ENCODE measurements around the gene DHX16.

Gene DHX16

DNA sequence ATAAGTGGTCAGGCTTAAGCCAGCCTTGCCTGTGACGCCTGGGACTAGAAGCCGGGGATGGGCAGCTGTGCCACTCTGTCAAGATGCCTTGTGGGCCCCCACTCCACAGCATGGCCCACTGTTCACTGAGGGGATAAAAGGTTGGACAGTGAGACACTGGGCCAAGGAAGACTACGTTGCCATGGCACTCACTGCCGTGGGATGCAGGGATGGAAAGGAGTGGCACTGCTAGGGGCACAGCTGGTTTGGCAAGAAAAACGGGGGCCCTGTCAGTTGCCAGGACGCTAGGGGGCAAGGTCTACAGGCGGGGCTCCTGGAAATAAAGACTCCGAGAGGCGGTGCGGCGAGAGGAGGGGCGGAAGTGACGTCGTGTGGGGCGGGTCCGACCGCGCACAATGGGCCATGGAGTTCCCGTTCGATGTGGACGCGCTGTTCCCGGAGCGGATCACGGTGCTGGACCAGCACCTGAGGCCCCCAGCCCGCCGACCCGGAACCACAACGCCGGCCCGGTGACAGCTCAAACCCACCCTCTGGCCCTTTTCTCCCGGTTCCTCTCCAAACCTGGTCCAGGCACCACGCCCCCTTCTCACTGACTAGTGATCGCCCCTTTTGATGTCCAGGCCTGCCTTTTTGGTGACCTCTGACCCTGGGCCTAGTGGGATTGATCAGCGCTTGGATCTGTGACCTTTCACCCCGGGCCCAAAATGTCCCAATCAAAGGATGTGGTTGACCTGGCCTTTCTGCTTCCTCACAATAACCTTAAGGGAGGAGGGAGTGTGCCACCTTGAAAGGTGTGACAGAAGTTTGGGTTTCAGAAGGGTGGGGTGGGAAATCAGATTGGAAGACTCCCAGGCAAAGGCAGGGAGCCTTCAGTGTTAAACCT is 46.1 kb downstream of the DHX16 start, which contains the start of gene ATAT1:
TSS of gene ATAT1 (plus strand) at position 391 of the 883 bp plus-strand sequence.
- DNase-seq (ENCODE audit: low spot score) = peak; percentile 86

DNA sequence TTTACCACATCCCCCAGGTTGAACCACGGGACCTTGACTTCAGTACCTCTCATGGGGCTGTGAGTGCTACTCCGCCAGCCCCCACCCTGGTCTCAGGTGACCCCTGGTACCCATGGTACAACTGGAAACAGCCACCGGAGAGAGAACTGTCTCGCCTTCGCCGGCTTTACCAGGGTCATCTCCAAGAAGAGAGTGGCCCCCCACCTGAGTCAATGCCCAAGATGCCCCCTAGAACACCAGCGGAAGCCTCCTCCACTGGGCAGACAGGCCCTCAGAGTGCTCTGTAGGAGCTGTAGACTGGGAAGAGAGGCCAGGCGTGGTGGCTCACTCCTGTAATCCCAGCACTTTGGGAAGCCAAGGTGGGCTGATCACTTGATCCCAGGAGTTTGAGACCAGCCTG is 47.3 kb downstream of the DHX16 start:
- no peak for DNase-seq (ENCODE audit: low spot score)

DNA sequence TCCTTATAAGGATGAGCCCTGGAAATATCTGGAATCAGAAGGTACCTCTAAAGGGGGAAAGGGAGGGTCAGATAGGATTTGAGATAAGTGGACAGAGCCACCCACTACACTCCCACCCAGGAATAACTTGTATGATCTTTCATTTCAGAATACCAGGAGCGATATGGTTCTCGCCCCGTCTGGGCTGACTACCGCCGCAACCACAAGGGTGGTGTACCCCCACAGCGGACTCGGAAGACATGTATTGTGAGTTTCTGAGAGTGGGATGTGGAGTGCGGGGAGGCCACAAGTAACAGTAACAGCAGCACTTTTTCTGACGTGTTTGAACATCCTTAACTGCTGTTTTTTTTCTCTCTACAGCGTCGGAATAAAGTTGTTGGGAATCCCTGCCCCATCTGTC is 53.2 kb downstream of the DHX16 start:
- DNase-seq (ENCODE audit: low spot score) = no peak

DNA sequence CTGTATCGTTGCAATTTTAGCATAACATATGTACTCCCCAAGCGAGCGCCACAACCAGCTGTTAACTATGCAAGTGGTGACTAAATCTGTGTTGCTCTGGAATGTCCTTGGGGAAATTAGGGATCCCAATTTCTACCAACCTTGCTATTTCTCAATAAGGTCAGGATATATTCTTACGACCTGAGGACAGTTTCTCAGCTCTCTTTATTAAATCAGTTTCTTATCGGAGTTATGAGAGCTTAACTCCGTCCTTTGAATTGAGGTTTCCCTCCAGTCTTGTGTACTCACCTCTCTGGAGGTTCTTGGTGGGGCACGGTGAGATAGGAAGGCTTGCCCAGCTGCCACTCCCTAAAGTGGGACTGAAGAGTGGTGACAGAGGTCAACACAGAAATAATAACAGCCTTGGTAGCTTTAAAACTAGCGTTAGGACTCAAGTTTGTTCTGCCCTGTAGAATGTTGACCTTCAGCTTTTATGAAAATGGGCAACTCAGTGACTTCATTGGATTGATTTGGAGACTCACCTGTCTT is 54.5 kb downstream of the DHX16 start:
- DNase-seq (ENCODE audit: low spot score) = no peak

DNA sequence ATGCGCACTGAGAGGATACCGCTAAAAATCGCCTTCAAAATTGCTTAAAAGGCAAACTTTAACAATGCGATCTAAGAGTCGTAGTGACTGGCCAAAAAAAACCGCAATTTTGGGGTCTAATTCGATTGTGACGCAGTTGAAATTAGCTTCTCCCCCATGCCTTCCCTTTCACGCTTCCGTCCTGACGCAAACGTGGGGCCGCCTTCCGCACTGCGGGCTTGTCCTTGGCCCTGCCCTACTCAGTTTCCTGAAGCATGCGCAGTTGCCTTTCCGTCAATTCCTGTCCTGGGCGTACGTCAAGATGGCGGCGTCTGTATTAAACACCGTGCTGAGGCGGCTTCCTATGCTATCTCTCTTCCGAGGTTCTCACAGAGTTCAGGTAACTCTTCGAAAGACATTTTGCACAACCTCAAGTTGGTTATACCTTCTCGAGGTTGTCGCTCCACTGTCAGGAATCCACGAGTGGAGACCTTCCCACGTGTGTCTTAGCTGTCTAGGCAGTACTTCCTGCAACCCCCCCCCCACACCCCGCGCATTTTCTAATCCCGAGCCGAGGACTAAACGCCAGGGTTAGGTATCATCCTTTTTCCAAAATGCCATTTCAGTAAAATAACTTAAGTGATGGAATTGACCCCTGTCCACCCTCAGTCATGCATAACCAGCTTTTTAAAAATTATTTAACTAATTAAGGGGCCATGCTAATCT is 55.1 kb downstream of the DHX16 start, which contains the start of gene MRPS18B:
TSS of gene MRPS18B (plus strand) at position 276 of the 705 bp plus-strand sequence. CDS start at position 302, 26 bp downstream.
- peak; percentile 99 for DNase-seq (ENCODE audit: low spot score)

DNA sequence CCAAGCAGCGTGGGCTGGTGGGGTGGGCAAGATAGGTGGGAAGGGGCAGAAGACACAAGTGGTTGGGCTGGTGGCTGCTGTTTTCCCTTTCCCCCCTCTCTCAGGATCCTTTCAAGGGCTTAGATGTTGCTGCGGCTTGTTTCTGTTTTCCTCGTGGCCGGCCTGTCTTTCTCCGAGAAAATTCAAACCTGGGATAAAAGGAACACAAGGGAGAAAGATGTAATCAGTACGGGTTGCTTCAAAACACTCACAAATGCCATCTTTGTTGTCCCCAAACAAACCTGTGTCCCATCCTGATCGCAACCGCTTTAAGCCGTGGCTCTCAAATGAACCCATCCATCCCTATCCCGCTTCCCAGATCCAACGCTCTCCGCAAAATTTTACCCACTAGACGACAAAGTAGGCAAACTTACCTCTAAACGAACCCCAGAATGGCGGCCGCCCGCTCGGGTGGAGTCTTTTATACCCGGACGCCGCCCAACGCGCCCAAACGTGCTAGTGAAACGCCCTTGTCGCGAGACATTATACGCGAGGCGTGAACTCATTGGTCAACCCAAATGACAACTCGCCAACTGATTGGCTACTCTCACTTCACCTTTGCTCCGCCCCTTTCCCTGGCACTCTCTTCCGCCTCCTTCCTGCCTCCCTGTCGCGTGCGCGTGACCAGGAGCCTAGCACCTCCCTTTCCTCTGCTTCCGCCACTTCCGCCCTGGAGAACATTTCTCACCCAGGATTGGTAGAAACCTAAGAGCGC is 55.8 kb downstream of the DHX16 start, which contains the start of gene PPP1R10:
TSS of gene PPP1R10 (minus strand) at position 433 of the 754 bp plus-strand sequence. CDS start 7,299 bp downstream, outside the sequence.
- DNase-seq (ENCODE audit: low spot score) = peak; percentile 100

DNA sequence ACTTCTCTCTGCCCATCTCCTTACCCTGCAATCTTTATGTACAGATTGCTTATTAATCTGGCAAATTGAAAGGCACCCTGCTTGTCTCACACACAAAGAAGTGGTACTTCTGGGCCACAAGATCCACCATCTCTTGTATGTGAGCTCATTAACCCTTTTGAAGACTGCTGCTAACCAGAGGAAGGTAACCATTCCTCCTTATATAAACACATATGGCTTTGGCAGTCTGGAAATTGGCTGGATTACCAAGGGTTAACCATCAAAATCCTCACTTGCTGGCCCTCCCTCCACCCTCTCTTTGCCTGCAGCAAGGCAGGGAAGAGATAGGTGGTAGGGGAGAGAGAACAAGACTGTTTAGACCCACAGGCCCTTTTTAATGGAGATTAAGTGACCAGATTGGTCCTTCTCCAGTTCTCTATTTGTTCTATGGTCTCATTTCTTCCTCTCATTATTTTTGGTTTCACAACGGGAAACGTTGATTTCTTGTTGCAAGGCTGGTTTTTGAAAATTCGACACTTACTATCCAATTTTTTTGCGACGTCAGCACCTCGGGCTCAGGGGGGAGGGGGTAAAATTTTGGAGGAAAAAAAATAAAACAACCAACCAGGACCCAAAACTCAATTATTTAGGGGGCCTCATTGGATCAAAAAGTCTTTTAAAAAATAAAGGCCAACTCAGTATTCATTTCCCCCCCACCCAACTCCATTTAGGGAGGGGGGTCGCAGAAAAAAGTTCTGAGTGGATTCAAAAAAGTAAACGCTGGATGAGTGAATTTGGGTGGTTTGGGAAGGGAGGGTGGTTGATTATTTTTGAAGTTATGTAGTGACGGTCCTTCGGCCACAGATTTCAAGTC is 56.6 kb downstream of the DHX16 start:
- DNase-seq (ENCODE audit: low spot score) = no peak

DNA sequence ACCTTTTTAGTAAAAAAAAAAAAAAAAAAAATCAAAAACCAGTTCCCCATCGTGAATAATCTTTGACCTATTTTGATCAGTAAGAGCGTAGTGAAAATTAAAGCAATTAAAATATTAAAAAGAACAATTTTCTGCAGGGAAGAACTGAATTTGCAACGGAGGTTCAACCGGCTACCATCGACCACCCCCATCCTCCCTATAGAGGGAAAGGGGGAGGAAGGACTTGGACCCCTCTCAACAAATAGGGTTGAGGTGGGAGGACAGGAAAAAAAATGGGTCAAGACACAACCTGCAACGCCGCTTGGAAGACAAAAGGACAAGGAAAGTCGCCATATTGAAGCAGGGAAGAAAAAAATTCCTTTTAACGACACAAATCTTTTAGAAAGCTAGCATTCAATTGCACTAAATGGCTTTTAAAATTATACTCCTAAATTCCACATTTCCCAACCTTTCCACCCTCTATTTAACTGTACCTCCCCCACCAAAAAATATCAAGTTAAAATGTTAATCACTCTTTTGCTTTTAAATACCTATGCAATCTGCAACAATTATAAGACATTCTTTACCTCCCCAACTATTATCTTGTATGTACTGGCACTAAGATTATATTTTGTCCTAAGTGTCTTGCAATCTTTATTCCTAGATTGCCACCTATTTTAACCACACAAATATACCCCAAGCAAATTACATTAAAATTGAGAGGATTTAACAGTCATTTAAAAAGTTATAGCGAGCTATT is 57.4 kb downstream of the DHX16 start:
- peak; percentile 79 for DNase-seq (ENCODE audit: low spot score)

DNA sequence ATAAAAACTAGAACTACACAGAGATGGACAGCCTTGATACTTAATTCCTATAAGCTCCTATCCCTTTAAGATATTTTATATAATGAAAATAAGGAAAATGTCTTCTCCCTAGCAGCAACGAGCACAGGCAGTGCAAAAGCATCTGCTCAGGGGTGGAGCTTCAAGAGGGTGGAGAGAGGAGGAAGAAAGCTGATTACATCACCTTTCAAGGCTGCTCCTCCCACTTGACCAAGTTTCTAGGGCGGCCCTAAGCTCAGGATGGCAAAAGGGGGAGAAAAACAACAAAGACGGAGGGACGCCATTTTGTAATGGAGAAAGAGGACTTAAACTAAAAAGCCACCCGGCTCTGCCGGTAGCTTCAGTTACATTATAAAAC is 58.0 kb downstream of the DHX16 start:
- DNase-seq (ENCODE audit: low spot score) = peak; percentile 99

DNA sequence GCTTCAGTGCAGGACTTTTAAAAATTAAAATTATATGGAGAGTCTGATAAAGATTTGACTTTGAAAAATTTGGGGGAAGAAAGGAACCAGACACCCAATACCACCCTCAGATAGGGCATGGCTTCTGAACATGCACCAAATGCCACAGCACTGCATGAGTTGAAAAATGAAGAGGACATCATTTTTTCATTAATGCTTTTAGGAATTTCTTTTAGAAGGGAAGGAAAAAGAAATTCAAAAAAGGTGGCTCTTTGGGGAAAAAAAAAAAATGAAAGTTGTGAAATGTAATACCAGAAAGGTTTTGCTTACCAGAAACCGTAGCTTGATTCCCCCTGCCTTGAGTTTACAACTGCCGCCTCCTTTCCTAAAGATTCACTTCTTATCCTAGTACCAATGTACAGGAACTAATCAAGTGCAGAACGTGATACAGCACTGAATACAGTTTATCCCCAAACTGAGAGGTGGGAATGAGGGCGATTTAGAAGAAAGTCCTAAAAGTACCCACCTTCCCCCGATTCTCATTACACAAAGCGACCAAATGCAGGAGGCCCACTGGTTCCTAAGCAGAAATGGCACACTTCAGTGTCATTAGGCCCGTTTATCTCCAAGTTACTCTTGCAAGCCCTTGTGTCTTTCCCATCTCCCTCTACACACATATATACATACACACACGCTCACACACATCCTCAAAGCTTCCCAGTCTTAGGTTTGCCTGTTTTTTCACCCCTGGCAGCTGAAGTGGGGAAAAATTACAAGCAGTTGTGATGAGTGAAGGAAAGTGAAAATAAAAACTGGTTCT is 58.6 kb downstream of the DHX16 start:
- no peak for DNase-seq (ENCODE audit: low spot score)

DNA sequence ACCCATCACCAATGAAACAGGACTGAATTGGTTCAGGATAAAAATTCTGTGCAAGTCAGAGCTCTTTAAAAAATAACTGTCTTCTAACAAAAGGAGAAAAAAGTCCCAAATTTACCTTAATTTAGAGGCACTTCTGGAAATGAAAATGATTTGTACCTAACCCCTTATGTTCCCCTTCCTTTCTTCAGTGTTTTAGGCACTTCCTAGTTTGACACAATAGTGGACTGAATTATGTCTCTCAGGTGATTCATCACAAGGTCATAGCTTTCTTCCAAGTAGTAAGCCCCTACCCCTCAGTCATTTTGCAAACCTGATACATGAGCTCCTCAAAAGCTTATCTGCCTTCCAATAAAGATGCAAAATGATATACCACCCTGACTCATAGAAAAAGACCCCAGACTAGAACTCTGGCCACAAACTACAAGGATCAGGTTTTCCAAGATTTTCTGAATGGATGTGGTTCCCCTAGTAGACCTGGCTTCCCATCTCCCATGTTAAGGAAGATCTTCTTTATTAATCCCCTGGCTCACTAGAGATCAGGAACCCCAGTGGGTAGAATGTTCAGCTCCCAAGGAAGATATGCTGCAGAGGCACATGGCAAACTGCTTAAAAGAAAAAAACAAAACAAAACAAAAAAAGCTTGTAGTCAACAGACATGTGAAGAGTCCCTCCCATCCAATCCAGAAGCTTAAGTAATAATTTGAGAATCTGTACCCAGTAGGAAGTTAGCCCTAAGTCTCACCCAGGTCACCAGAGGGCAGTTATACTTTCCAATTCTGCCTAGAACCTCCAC is 59.4 kb downstream of the DHX16 start:
- no peak for DNase-seq (ENCODE audit: low spot score)

DNA sequence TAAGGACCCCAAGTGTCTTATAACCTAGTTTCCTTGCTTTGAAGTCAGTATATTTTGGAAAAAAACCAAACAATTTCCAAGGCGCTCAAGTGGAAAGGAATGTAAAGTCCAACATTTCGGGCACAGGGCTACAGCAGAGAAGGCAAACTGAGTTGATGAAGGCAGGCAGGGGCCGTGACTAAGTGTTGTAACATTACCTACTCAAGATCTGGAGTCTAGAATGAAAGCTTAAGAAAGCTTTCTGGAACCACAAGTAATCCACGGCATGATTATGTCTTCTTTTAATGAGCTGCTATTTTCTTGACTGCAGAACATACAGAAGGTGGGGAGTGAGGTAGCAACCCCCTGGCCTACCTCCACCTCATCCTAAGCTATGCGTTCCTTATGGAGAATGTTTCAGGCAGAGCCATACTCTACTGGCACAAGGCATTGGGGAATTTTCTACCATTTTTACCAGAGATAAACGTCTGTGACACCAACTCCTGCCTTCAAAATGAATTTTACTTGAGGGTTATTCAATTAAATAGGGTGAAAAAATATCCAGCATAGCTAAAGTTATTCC is 60.0 kb downstream of the DHX16 start:
- no peak for DNase-seq (ENCODE audit: low spot score)

DNA sequence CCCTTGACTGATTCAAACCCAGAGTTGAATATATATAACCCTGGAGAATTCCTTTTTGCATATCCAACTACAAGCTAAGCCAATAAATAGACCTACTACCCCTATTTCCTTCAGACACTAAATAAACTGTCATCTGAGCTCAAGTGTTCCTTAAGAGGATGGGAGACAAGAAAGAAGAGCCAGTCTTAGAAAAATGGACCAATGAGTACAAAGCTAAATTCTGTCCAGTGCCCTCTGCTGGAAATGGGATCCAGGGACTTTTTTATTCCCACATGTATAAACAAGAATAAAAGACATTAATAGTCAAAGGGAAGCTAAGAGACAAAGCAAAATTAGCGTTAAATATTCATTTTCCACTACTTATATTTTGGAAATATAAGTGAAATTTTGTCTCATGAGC is 60.6 kb downstream of the DHX16 start:
- DNase-seq (ENCODE audit: low spot score) = no peak

DNA sequence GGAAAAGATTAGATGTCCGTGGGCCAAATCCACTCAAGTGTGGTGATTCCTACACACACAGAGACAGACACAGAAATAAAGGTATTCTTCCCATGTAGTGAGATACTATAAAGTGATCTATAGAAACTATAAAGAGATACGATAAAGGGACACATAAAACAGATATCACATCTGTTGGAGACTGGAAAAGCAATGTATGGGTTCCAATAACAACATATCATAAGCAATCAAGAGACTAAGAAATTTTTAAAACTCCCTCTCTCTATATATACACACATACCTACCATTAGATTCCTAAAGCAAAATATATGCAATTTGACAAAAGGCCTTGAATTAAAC is 61.0 kb downstream of the DHX16 start:
- DNase-seq (ENCODE audit: low spot score) = no peak

DNA sequence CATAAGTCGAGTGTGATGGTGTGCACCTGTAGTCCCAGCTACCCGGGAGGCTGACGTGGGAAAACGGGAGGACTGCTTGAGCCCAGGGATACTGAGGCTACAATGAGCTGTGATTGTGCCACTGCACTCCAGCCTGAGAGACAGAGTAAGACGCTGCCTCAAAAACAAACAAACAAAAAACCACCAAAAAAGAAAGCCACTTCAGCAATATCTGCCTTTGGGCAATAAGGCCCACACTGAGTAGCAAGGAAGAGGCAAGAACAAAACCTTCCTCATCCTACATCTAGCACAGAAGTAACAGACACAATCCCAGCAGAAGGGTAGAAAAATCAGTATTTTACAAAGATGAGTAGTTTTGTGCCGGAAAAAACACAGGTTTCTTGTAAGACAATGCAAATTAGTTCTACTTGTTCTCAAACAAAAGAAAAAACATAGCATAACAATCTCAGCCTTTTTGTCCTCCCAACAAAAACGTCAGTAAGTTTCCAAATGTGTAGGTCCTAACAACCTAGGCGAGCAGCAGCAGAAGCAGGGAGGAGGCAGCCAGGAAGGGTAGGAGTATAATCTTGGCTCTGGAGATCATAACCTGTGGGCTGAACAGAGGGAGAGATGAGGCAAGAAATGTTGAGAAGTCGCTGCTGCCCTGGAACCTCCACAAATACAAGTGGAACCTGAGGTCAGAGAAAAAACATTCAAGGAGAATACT is 61.5 kb downstream of the DHX16 start:
- peak; percentile 54 for DNase-seq (ENCODE audit: low spot score)

DNA sequence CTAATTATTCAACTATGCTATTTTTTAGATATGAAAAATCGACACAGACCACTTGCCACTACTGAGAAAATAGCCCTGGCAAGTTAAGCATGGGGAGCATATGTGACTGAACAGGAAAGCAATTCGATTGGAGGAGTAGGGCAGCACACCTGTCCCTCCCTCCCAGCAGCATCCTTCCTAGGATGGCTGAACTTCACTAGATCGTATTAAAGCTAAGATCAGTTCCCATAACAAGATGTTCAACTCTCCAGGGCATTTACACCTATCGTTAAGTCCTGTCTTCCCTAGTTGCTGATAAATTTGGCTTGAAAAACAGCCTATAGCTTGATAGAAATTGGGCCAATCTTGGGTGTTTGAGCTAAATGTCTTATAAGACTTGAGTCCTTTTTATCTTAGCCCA is 62.7 kb downstream of the DHX16 start:
- no peak for DNase-seq (ENCODE audit: low spot score)

DNA sequence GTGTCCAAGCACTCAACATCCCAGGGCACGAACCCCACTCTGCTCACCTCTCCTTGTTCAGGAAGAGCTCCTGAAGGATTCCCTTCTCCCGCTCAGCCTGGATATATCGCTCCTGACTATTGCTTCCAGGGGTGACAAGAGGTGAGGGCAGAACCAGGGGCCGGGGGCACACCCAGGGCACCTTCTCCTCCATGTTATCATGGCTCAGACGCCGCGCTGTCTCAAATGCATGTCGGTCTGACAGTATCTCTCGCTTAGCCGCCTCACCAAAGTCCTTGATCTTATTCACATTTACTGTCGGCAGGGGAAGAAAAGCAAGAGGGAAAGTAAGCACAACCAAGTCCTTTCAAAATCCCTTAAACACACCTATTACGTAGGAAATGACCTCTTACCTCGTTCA is 68.8 kb downstream of the DHX16 start:
- no peak for DNase-seq (ENCODE audit: low spot score)
